Ishikawa (cell line): ENCODE measurements around the gene IGDCC3.

Experiments
- CEBPB ChIP-seq: IDR thresholded peaks from 2 replicates; pipeline ENCODE4 v1.6.1; 2012
- CREB1 ChIP-seq: IDR thresholded peaks from 2 replicates; pipeline ENCODE4 v1.6.1; 2012; ENCODE audit warnings: low read depth
- EGR1 ChIP-seq: IDR thresholded peaks from 2 replicates; pipeline ENCODE4 v1.6.1; 2012
- EP300 ChIP-seq: IDR thresholded peaks from 2 replicates; pipeline ENCODE4 v1.6.1; 2012; ENCODE audit warnings: borderline replicate concordance
- FOXM1 ChIP-seq: IDR thresholded peaks from 2 replicates; pipeline ENCODE4 v1.6.1; 2012; ENCODE audit warnings: low read depth, borderline replicate concordance
- NFIC ChIP-seq: IDR thresholded peaks from 2 replicates; pipeline ENCODE4 v1.6.1; 2012
- RAD21 ChIP-seq: IDR thresholded peaks from 2 replicates; pipeline ENCODE4 v1.6.1; 2012; ENCODE audit warnings: low read depth
- TAF1 ChIP-seq: IDR thresholded peaks from 2 replicates; pipeline ENCODE4 v1.6.1; 2012; ENCODE audit warnings: low read depth, mild to moderate bottlenecking
- TCF12 ChIP-seq: IDR thresholded peaks from 2 replicates; pipeline ENCODE4 v1.6.1; 2012; ENCODE audit warnings: low read depth
- TEAD4 ChIP-seq: IDR thresholded peaks from 2 replicates; pipeline ENCODE4 v1.6.1; 2012
- YY1 ChIP-seq: IDR thresholded peaks from 2 replicates; pipeline ENCODE4 v1.6.1; 2012; ENCODE audit warnings: low read depth
- ZBTB7A ChIP-seq: IDR thresholded peaks from 2 replicates; pipeline ENCODE4 v1.6.1; 2012; ENCODE audit warnings: low read depth
- TF ChIP-seq, protein P1 (sequence below): IDR thresholded peaks from 2 replicates; pipeline ENCODE4 v1.6.1; 2012
- TF ChIP-seq, protein P2 (sequence below): IDR thresholded peaks from 2 replicates; pipeline ENCODE4 v1.6.1; 2012
- TF ChIP-seq, protein P3 (sequence below): IDR thresholded peaks from 2 replicates; pipeline ENCODE4 v1.6.1; 2012; ENCODE audit warnings: low read depth, mild to moderate bottlenecking

IGDCC3 gene

DNA sequence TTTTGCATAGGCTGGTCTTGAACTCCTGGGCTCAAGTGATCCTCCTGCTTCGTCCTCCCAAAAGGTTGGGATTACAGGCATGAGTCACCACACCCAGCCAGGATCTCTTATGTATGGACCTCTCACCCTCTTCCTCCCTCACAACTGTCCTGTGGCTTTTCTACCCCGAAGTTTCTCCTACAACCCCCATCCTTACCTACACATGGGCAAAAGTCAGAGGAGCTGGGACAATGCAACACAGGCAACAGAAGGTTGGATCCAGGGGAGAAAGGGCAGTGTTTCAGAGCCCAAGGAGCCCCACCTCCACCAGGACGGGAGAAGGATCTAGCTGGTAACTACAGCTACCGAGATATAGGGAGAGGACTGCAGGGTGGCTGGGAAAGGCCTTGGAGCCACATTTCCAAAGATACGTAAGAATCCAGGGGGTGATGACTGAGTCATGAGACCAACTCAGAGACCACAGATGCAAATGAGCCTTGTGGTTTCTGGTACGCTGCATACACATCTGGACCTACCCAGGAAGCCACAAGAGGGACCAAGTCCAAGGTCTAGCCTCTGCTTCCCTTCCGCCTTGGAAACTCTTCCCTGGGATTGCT lies 31.3 kb upstream of the IGDCC3 start:
- TF ChIP-seq, protein P1, sequence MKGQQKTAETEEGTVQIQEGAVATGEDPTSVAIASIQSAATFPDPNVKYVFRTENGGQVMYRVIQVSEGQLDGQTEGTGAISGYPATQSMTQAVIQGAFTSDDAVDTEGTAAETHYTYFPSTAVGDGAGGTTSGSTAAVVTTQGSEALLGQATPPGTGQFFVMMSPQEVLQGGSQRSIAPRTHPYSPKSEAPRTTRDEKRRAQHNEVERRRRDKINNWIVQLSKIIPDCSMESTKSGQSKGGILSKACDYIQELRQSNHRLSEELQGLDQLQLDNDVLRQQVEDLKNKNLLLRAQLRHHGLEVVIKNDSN: no peak
- TF ChIP-seq, protein P2, sequence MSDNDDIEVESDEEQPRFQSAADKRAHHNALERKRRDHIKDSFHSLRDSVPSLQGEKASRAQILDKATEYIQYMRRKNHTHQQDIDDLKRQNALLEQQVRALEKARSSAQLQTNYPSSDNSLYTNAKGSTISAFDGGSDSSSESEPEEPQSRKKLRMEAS: no peak
- TF ChIP-seq CEBPB: no peak
- TF ChIP-seq ZBTB7A: no peak
- TF ChIP-seq CREB1: no peak
- TF ChIP-seq TAF1: no peak

DNA sequence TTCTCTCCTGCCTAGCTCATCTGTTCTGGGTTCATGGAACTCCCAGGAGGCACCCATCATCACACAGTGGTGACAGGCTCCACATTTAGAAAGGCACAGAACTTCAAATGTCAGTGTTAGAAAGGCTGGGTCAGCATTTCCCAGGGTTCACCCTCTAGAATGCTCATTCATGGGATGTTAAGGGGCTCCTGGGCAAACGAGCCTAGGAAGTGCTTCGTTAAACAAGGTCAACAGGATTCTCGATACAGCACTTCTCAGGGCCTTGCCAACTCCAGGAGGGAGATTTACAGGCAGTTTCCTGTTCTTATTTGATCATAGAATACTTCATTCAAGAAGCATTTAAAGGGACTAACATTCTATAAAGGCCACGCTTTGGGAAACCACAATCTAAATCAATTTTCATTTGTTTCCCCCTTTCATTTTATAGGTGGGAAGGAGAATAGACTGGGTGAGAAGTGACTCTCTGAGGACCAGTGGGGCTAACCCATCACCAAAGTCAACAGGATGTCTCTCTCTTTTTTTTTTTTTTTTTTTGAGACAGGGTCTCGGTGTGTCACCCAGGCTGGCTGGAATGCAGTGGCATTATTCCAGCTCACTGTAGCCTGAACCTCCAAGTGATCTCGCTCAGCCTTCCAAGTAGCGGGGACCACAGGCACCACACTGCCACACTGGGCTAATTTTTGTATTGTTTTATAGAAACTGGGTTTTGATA lies 30.7 kb upstream of the IGDCC3 start:
- TF ChIP-seq CREB1 (no peak), FOXM1 (no peak), TCF12 (no peak), EGR1 (no peak)

DNA sequence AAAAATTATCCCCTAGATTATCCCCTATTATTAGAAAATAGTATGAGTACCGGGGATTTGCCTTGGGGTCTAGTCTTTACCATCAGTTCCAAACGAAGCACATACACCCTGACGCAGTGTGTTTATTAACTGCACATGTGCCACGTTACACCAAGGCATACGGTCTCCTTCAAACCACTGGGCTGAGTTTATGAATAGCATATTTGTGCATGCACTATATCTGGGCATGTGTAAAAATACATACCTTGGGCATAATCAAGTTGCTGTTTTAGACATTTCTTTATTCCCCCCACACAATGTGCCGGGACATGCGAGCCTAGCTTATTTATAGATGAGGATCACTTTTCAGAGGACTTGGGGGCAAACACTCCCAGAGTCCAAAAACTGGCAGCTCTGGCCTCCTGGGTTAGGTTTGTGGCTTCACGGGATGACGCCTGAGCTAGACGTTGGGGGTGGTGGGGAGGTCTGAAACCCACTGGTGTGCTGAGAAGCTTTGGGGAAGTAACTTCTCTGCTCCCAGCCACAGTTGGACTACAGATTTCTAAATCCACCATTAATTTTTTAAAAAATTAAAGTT lies 28.7 kb upstream of the IGDCC3 start:
- TF ChIP-seq YY1 (no peak), TCF12 (no peak), CREB1 (no peak), EP300 (no peak)

DNA sequence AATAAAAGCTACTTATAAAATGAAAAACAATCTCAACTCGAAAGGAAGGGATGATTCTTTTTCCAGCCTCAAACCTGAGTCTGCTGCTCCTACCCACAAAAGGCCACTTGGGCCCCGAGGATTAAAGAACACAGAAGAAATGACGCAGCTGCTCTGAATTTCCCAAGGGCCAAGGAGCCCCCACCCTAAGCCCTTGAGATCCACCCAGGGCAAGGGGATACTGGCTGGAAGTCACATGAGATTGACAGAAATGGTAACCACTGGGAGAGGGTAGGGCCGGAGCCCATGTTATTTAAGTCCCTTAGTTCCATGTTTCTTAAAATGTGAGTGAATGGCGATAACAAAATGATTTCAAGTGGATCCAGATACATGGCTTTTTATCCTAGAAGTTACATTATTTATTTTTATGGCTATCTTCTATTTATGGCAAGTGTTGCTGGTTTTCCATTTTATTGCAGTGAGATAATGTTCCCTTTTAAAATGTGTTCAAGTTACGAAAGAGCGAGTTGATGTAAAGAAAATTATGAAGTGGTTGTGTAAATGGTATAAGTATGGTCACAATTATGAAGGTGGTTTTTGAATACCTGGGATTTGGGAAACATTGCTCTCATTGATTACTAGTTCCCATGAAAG lies 28.1 kb upstream of the IGDCC3 start:
- TF ChIP-seq CEBPB (no peak), EGR1 (no peak), FOXM1 (no peak), YY1 (no peak)
- TF ChIP-seq, protein P1: no peak

DNA sequence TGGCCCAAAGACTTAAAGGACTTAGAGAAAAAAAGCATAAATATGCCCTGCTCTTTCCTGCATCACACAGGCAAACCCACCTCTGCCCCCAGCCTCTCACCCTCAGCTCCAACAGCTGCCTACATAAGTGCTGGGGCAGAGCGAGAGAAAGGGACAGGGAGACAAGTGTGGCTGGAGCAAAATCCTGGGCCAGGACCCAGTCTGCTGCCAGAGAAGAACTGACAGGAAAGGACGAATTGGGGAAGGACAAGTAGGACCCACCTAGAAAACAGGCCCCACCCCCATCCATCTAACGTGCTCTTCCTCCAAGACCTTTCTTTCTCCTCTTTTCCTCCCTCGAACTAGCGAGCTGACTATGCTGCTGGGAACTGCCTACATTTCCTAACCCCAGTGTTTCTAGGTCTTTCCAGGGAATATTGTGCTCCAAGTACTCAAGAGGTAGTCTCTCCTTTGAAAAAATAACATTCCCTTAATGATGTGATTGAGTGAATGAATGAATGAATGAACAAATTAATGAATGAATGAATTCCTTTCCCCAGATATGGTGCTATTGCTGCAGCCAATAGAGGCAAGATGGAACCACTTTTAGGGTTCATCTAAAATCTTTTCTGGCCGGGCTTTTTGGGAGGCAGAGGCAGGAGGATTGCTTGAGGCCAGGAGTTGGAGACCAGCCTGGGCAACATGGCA lies 26.5 kb upstream of the IGDCC3 start:
- no peak for TF ChIP-seq YY1
- no peak for TF ChIP-seq TAF1
- TF ChIP-seq TCF12: no peak
- TF ChIP-seq, protein P1: no peak

GRCh38 chr15:65402961-65403360 lies 25.2 kb upstream of the IGDCC3 start:
- no peak for TF ChIP-seq YY1
- TF ChIP-seq, protein P1: no peak
- TF ChIP-seq ZBTB7A: no peak
- TF ChIP-seq EGR1: no peak
- TF ChIP-seq, protein P2: no peak
- TF ChIP-seq RAD21: no peak
- no peak for TF ChIP-seq TCF12
- TF ChIP-seq, protein P3, sequence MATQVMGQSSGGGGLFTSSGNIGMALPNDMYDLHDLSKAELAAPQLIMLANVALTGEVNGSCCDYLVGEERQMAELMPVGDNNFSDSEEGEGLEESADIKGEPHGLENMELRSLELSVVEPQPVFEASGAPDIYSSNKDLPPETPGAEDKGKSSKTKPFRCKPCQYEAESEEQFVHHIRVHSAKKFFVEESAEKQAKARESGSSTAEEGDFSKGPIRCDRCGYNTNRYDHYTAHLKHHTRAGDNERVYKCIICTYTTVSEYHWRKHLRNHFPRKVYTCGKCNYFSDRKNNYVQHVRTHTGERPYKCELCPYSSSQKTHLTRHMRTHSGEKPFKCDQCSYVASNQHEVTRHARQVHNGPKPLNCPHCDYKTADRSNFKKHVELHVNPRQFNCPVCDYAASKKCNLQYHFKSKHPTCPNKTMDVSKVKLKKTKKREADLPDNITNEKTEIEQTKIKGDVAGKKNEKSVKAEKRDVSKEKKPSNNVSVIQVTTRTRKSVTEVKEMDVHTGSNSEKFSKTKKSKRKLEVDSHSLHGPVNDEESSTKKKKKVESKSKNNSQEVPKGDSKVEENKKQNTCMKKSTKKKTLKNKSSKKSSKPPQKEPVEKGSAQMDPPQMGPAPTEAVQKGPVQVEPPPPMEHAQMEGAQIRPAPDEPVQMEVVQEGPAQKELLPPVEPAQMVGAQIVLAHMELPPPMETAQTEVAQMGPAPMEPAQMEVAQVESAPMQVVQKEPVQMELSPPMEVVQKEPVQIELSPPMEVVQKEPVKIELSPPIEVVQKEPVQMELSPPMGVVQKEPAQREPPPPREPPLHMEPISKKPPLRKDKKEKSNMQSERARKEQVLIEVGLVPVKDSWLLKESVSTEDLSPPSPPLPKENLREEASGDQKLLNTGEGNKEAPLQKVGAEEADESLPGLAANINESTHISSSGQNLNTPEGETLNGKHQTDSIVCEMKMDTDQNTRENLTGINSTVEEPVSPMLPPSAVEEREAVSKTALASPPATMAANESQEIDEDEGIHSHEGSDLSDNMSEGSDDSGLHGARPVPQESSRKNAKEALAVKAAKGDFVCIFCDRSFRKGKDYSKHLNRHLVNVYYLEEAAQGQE: no peak
- TF ChIP-seq CEBPB: no peak
- no peak for TF ChIP-seq EP300
- no peak for TF ChIP-seq TEAD4
- TF ChIP-seq FOXM1: no peak
- TF ChIP-seq NFIC: no peak
- no peak for TF ChIP-seq CREB1
- no peak for TF ChIP-seq TAF1
